GM12878 (cell line): ENCODE results near the gene PDZD11. TPM values are rescaled to one million over a fixed set of nuclear protein-coding genes. Genes with fewer than 3 reads are reported as not detected.

ENCODE experiments used
- ATAC-seq: fragments of 200-7000 bp; cut with Tn5 transposase; 3 replicates; pipeline ENCODE4 v1.9.1; 2020; ENCODE audit warnings: mild to moderate bottlenecking, moderate library complexity
- BruUV-seq: library from RNA; stranded (reverse); fragments of 400-500 nt; replicated peaks from 2 replicates; lab custom pipeline; 2021; lab: Mats Ljungman, UMichigan
- CTCF ChIA-PET: fragments of 300-600 bp; sonication (Branson Sonifier 250); formaldehyde crosslinking; extraction: SDS; loops from one replicate; lab custom pipeline; 2021; ENCODE audit warnings: inconsistent platforms; lab: Yijun Ruan, JAX
- POLR2A ChIA-PET: fragments of 350-600 bp; formaldehyde crosslinking; extraction: SDS; loops from one replicate; lab custom pipeline; 2021; ENCODE audit warnings: inconsistent platforms; lab: Charles Lee
- RAD21 ChIA-PET: fragments of 300-600 bp; sonication (Branson Sonifier 250); formaldehyde crosslinking; loops from one replicate; lab custom pipeline; 2023; ENCODE audit warnings: antibody characterized with exemption; ENCODE audit not compliant: unreplicated experiment; lab: Charles Lee
- SMC1A ChIA-PET: fragments of 300-600 bp; sonication (Branson Sonifier 250); formaldehyde crosslinking; loops from one replicate; lab custom pipeline; 2023; ENCODE audit not compliant: unreplicated experiment, uncharacterized antibody; lab: Charles Lee
- DNase-seq: peaks from one replicate; pipeline ENCODE4 v3.0.0-alpha.2; 2011; ENCODE audit warnings: low read depth, low spot score
- FAIRE-seq: peaks from 3 replicates; lab custom pipeline; 2011; peaks lifted over from hg19 to GRCh38; lab: Jason Lieb, UNC
- H2AFZ ChIP-seq: 2 replicates; pipeline ENCODE4 v1.6.0; 2011; ENCODE audit warnings: low read depth, low read length, control low read depth; ENCODE audit not compliant: control insufficient read depth
- H3K27ac ChIP-seq: 2 replicates; pipeline ENCODE4 v1.5.1; 2011; ENCODE audit warnings: control low read depth; ENCODE audit not compliant: control insufficient read depth, insufficient read depth
- H3K27me3 ChIP-seq, 2 experiments: replicated peaks in 1 of 2; 2 replicates each; pipeline versions ENCODE4 v1.6.0 to v1.6.1; 2011; ENCODE audit warnings: low read length in 1 of 2; ENCODE audit not compliant: control insufficient read depth in 2 of 2, insufficient read depth in 2 of 2
- H3K36me3 ChIP-seq, 2 experiments: 2 replicates each; pipeline ENCODE4 v1.5.1; 2011; ENCODE audit warnings: low read length in 1 of 2; ENCODE audit not compliant: control insufficient read depth in 2 of 2, insufficient read depth in 2 of 2
- H3K4me1 ChIP-seq: 2 replicates; pipeline ENCODE4 v1.6.1; 2011; ENCODE audit warnings: mild to moderate bottlenecking, low read length, moderate library complexity, mixed read lengths; ENCODE audit not compliant: control insufficient read depth, insufficient read depth
- H3K4me2 ChIP-seq: 2 replicates; pipeline ENCODE4 v1.6.0; 2011; ENCODE audit warnings: control low read depth; ENCODE audit not compliant: control insufficient read depth, insufficient read depth
- H3K4me3 ChIP-seq: fragments of 200-600 bp; sonication (generic); 2 replicates; pipeline ENCODE4 v1.5.1; 2016
- H3K79me2 ChIP-seq: 2 replicates; pipeline ENCODE4 v1.6.0; 2011; ENCODE audit warnings: low read length; ENCODE audit not compliant: control insufficient read depth, insufficient read depth
- H3K9ac ChIP-seq: 2 replicates; pipeline ENCODE4 v1.8.0; 2011; ENCODE audit warnings: low read length, control low read depth, mixed read lengths; ENCODE audit not compliant: control insufficient read depth, insufficient read depth
- H3K9me3 ChIP-seq: replicated peaks from 3 replicates; pipeline ENCODE4 v1.5.1; 2011; ENCODE audit warnings: mild to moderate bottlenecking, low read length; ENCODE audit not compliant: control insufficient read depth, insufficient read depth
- H4K20me1 ChIP-seq: 2 replicates; pipeline ENCODE4 v1.6.0; 2011; ENCODE audit not compliant: control insufficient read depth, insufficient read depth
- BMI1 ChIP-seq: fragments of 450-650 bp; IDR thresholded peaks from 2 replicates; pipeline ENCODE4 v1.6.1; 2016; ENCODE audit warnings: mild to moderate bottlenecking, moderate library complexity, borderline replicate concordance
- CREM ChIP-seq: IDR thresholded peaks from 2 replicates; pipeline ENCODE4 v1.6.1; 2014; ENCODE audit warnings: antibody characterized with exemption, low read depth
- EED ChIP-seq: sonication (generic); IDR thresholded peaks from 2 replicates; pipeline ENCODE4 v1.6.1; 2016; ENCODE audit warnings: antibody characterized with exemption, low read depth
- EZH2 ChIP-seq: IDR thresholded peaks from 2 replicates; pipeline ENCODE4 v1.6.1; 2012; ENCODE audit warnings: low read depth, mild to moderate bottlenecking, control low read depth, inconsistent platforms, low read length, borderline replicate concordance; ENCODE audit not compliant: control insufficient read depth
- GATAD2B ChIP-seq: fragments of 450-650 bp; conservative IDR thresholded peaks from 2 replicates; pipeline ENCODE4 v1.6.1; 2017; ENCODE audit warnings: low read depth, mild to moderate bottlenecking, moderate library complexity
- MXI1 ChIP-seq: fragments of 150-350 bp; IDR thresholded peaks from 2 replicates; pipeline ENCODE4 v1.6.1; 2011; ENCODE audit warnings: low read depth, mild to moderate bottlenecking, inconsistent platforms, low read length, improper control_type of control experiment
- MYB ChIP-seq: fragments of 150-350 bp; IDR thresholded peaks from 2 replicates; pipeline ENCODE4 v1.6.1; 2014; ENCODE audit warnings: mild to moderate bottlenecking, low read depth, low read length, borderline replicate concordance
- PML ChIP-seq: IDR thresholded peaks from 2 replicates; pipeline ENCODE4 v1.6.1; 2012; ENCODE audit warnings: low read length, inconsistent platforms
- SIN3A ChIP-seq: IDR thresholded peaks from 2 replicates; pipeline ENCODE4 v1.6.1; 2012; ENCODE audit warnings: low read depth, low read length, improper control_type of control experiment
- WGBS: methylation state at CpG from one replicate; pipeline ENCODE4 v1.1.6; 2016; ENCODE audit warnings: low lambda C conversion rate; ENCODE audit not compliant: insufficient replicate concordance, insufficient coverage; ENCODE audit errors: missing lambda C conversion rate; 5-methylcytosine and 5-hydroxymethylcytosine counted together
- in situ Hi-C: fragments of 300-500 bp; cut with MboI; formaldehyde crosslinking; loops from 9 replicates; pipeline ENCODE4 v1.14.3; 2018; ENCODE audit warnings: mixed read lengths
- intact Hi-C: fragments of 100-400 bp; cut with micrococcal nuclease; formaldehyde crosslinking; loops from one replicate; pipeline ENCODE4 v1.14.2; 2022; ENCODE audit not compliant: unreplicated experiment
- polyA plus RNA-seq, 11 experiments: library from polyadenylated mRNA; depleted of rRNA in 4 of 11; unstranded in 6 of 11; stranded (reverse) in 5 of 11; fragments of >200 nt; fragmentation: Nextera tagmentation in 4 of 11; fragmentation: Illumina TruSeq in 1 of 11; extraction: Ambion mirVana in 4 of 11; extraction: Trizol in 1 of 11; gene quantifications; 1 replicate in 1 of 11; 2 replicates in 10 of 11; pipeline versions ENCODE4 v1.2.1 to v1.2.3, GENCODE V29; 2011 to 2016; ENCODE audit warnings: inconsistent platforms in 2 of 11, missing spikeins in 2 of 11, low read depth in 1 of 11
- total RNA-seq, 4 experiments: library from RNA; depleted of rRNA in 3 of 4; stranded (reverse); fragments of >200 nt in 3 of 4; fragmentation: Illumina TruSeq in 1 of 4; extraction: Trizol in 1 of 4; gene quantifications; 2 replicates each; pipeline versions ENCODE4 v1.2.1 to v1.2.3, GENCODE V29; 2013 to 2021
- TF ChIP-seq, protein P1 (sequence below): IDR thresholded peaks from 2 replicates; pipeline ENCODE4 v1.6.1; 2012; ENCODE audit warnings: low read depth, low read length, improper control_type of control experiment

The PDZD11 gene
- total and polyA plus RNA-seq, 10 of the 15 experiments (the other 5 are each of a cell fraction or from before 2014, with no cell fraction given): 28.4 to 123 (median 55.0) TPM

DNA sequence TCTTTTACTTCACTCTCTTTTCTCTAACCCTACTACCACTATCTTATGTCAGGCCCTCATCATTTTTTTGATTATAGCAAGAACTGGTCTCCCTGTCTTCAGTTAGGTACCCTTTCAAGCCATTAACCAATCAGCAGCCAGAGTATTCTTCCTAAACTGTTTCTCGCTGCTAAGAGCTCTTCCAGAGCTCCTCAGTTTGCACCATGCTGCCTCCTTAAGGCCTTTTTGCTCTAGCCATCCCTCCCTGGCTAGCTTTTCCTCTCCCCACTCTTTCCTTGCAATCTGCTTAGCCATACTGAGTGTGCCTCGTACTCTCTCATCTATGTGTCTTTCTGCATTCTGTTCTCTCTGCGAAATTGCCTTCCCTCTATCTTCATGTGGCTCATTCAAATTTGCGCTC is 33.1 kb upstream of the PDZD11 start:
- BruUV-seq: no TSS peak
- Histone ChIP-seq H3K4me1 (no peaks in the 10 kb centered on the region), H3K4me2 (no peak overlapping the region), H2AFZ (no peak overlapping the region), H3K79me2 (no peaks in the 10 kb centered on the region), H3K36me3 (no peaks in the 10 kb centered on the region; a peak in 2 of 4 replicates), H3K27ac (no peak overlapping the region), H3K9me3 (no peaks in the 10 kb centered on the region), H3K9ac (no peak overlapping the region), H3K27me3 (no peaks in the 10 kb centered on the region), H3K4me3 (no peak overlapping the region), H4K20me1 (no peaks in the 10 kb centered on the region)
- FAIRE-seq (no peak), DNase-seq (no peak), ATAC-seq (no peak)
- TF ChIP-seq SIN3A (no peak), GATAD2B (no peak), MXI1 (no peak), EZH2 (no peak)
- RAD21 ChIA-PET: no interaction called here
- CTCF ChIA-PET: no interaction called here
- POLR2A ChIA-PET: no interaction called here
- 56% methylated on average over 4 of the region's 4 CpGs for WGBS
- intact Hi-C loops: no loop called here
- in situ Hi-C loops: no loop called here
- SMC1A ChIA-PET: no interaction called here

- ATAC-seq (no peak), FAIRE-seq (no peak), DNase-seq (no peak)
- no peak overlapping the region for H3K27ac ChIP-seq
- no TSS peak for BruUV-seq
- ChIA-PET RAD21 (interaction anchor here (1.1 kb wide), 1 partner anchor 20 kb away, joined by 3 read pairs; no protein-coding TSS in a partner anchor), CTCF (interaction anchor here (0.7 kb wide), 1 partner anchor 10 kb away, joined by 3 read pairs; no protein-coding TSS in a partner anchor), POLR2A (interaction anchor here (1.1 kb wide), 1 partner anchor 14 kb away, joined by 3 read pairs; no protein-coding TSS in a partner anchor), SMC1A (interaction anchor here (1.7 kb wide), 1 partner anchor 11 kb away, joined by 5 read pairs; no protein-coding TSS in a partner anchor)
- in situ Hi-C loops (no loop called here), intact Hi-C loops (no loop called here)
- H4K20me1 ChIP-seq: no peaks in the 10 kb centered on the region
- no peaks in the 10 kb centered on the region for H3K79me2 ChIP-seq
- no peaks in the 10 kb centered on the region for H3K4me1 ChIP-seq
- TF ChIP-seq BMI1: no peak
- TF ChIP-seq EZH2: no peak
- no peak for TF ChIP-seq MYB
- TF ChIP-seq EED: no peak
- no peak for TF ChIP-seq PML
- TF ChIP-seq, protein P1, sequence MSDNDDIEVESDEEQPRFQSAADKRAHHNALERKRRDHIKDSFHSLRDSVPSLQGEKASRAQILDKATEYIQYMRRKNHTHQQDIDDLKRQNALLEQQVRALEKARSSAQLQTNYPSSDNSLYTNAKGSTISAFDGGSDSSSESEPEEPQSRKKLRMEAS: no peak
- TF ChIP-seq CREM: no peak
- no peak overlapping the region for H2AFZ ChIP-seq
- no peak overlapping the region for H3K4me2 ChIP-seq
- WGBS: 54% methylated on average over 1 of the region's 1 CpG
- no peak overlapping the region for H3K4me3 ChIP-seq
- H3K36me3 ChIP-seq: no peaks in the 10 kb centered on the region
- no peak overlapping the region for H3K9ac ChIP-seq
- H3K27me3 ChIP-seq: no peaks in the 10 kb centered on the region
- no peaks in the 10 kb centered on the region; the same call in 2 of the 3 replicates for H3K9me3 ChIP-seq
Measured at GRCh38 chrX:70313503-70313902, 23.8 kb upstream of the PDZD11 start.
